HL-60 (cell line): ENCODE data around the gene PADI4.

Experiments used
- DNase-seq, 2 experiments: peaks; one replicate each; pipeline ENCODE4 v3.0.0-alpha.2; 2010 to 2020; ENCODE audit warnings: low read depth in 1 of 2, low spot score in 1 of 2
- H3K27ac ChIP-seq: fragments of 250-450 bp; sonication (Bioruptor Pico); replicated peaks from 2 replicates; pipeline ENCODE4 v1.5.1; 2020; ENCODE audit warnings: mild to moderate bottlenecking, moderate library complexity
- H3K27me3 ChIP-seq: fragments of 250-450 bp; sonication (Bioruptor Pico); 2 replicates; pipeline ENCODE4 v1.5.1; 2021; ENCODE audit warnings: mild to moderate bottlenecking, moderate library complexity; ENCODE audit not compliant: insufficient read depth, poor library complexity, severe bottlenecking
- H3K4me3 ChIP-seq: replicated peaks from 2 replicates; pipeline ENCODE4 v1.5.1; 2011; ENCODE audit warnings: mild to moderate bottlenecking, control low read depth, low read length; ENCODE audit not compliant: insufficient read depth
- CTCF ChIP-seq: IDR thresholded peaks from one replicate; pipeline ENCODE4 v1.5.1; 2011; ENCODE audit warnings: low read length, control low read depth, inconsistent platforms; ENCODE audit not compliant: insufficient read depth
- GABPA ChIP-seq: IDR thresholded peaks from 2 replicates; pipeline ENCODE4 v1.6.1; 2012; ENCODE audit warnings: low read depth
- POLR2AphosphoS5 ChIP-seq: IDR thresholded peaks from 2 replicates; pipeline ENCODE4 v1.6.1; 2012; ENCODE audit warnings: low read depth
- REST ChIP-seq: IDR thresholded peaks from 2 replicates; pipeline ENCODE4 v1.6.1; 2012; ENCODE audit warnings: low read depth; ENCODE audit not compliant: insufficient replicate concordance
- SPI1 ChIP-seq: IDR thresholded peaks from 2 replicates; pipeline ENCODE4 v1.6.1; 2012; ENCODE audit warnings: low read depth, mild to moderate bottlenecking, borderline replicate concordance

Gene PADI4

GRCh38 chr1:17292299-17293160, 15.5 kb upstream of the PADI4 start:
- TF ChIP-seq CTCF (no peak), SPI1 (no peak), POLR2AphosphoS5 (no peak), REST (no peak), GABPA (no peak)
- no peak for DNase-seq
- H3K4me3 ChIP-seq = no peak overlapping the region
- H3K27me3 ChIP-seq = no peaks in the 10 kb centered on the region
- no peak overlapping the region for H3K27ac ChIP-seq

- TF ChIP-seq REST (no peak), POLR2AphosphoS5 (no peak), GABPA (no peak), SPI1 (no peak), CTCF (no peak)
- DNase-seq = no peak
- Histone ChIP-seq H3K27me3 (no peaks in the 10 kb centered on the region), H3K4me3 (no peak overlapping the region), H3K27ac (no peak overlapping the region)
Measured at GRCh38 chr1:17293681-17294425, 14.1 kb upstream of the PADI4 start.

GRCh38 chr1:17295292-17295691, 12.7 kb upstream of the PADI4 start:
- Histone ChIP-seq H3K4me3 (no peak overlapping the region), H3K27ac (no peak overlapping the region), H3K27me3 (no peaks in the 10 kb centered on the region)
- no peak for TF ChIP-seq CTCF
- no peak for TF ChIP-seq GABPA
- TF ChIP-seq REST = no peak
- no peak for TF ChIP-seq SPI1
- TF ChIP-seq POLR2AphosphoS5 = no peak
- no peak for DNase-seq
